WTC11 (cell line): ENCODE measurements around the gene HIP1R. TPM values are rescaled to one million over a fixed set of nuclear protein-coding genes. Genes with fewer than 3 reads are reported as not detected.

Experiments
- ATAC-seq: fragments of 200-7000 bp; cut with Tn5 transposase; 2 replicates; pipeline ENCODE4 v1.10.0; 2021; ENCODE audit warnings: mild to moderate bottlenecking, moderate library complexity
- CTCF ChIA-PET: fragments of 300-600 bp; sonication (Branson Sonifier 250); formaldehyde crosslinking; loops from one replicate; lab custom pipeline; 2021; ENCODE audit warnings: antibody characterized with exemption; lab: Charles Lee
- POLR2A ChIA-PET: fragments of 350-600 bp; sonication (Branson Sonifier 250); formaldehyde crosslinking; loops from one replicate; lab custom pipeline; 2021; ENCODE audit warnings: antibody characterized with exemption; lab: Charles Lee
- DNase-seq: peaks from one replicate; pipeline ENCODE4 v3.0.0; 2021; ENCODE audit warnings: low spot score
- H3K27ac Mint-ChIP-seq: 2 replicates; pipeline ENCODE4 v1.8.0; 2021; ENCODE audit warnings: mixed read lengths
- H3K27me3 Mint-ChIP-seq: 2 replicates; pipeline ENCODE4 v1.8.0; 2021; ENCODE audit warnings: low read depth, mild to moderate bottlenecking, moderate library complexity, mixed read lengths
- H3K36me3 Mint-ChIP-seq: 2 replicates; pipeline ENCODE4 v1.8.0; 2021; ENCODE audit warnings: mixed read lengths
- H3K4me1 Mint-ChIP-seq: 2 replicates; pipeline ENCODE4 v1.8.0; 2022; ENCODE audit warnings: mixed read lengths
- H3K4me3 Mint-ChIP-seq: 2 replicates; pipeline ENCODE4 v1.8.0; 2021; ENCODE audit warnings: mild to moderate bottlenecking, moderate library complexity, mixed read lengths
- H3K9me3 Mint-ChIP-seq: 2 replicates; pipeline ENCODE4 v1.8.0; 2021; ENCODE audit warnings: mixed read lengths
- AR ChIP-seq: fragments of 250-450 bp; sonication (Bioruptor Pico); IDR thresholded peaks from 2 replicates; pipeline ENCODE4 v1.9.0; 2021; ENCODE audit warnings: mild to moderate bottlenecking
- E2F1 ChIP-seq: sonication (generic); formaldehyde crosslinking; IDR thresholded peaks from 2 replicates; pipeline ENCODE4 v1.8.0; 2022; ENCODE audit warnings: mild to moderate bottlenecking, missing genetic modification reagents
- IRF2 ChIP-seq: sonication (generic); formaldehyde crosslinking; IDR thresholded peaks from 2 replicates; pipeline ENCODE4 v1.8.0; 2022; ENCODE audit warnings: low read depth, missing genetic modification reagents, borderline replicate concordance
- JAZF1 ChIP-seq: fragments of 250-450 bp; sonication (Bioruptor Pico); IDR thresholded peaks from 2 replicates; pipeline ENCODE4 v1.9.0; 2021; ENCODE audit warnings: moderate library complexity, mild to moderate bottlenecking, inconsistent platforms
- JUN ChIP-seq: sonication (generic); formaldehyde crosslinking; IDR thresholded peaks from 2 replicates; pipeline ENCODE4 v1.8.0; 2023; ENCODE audit warnings: mild to moderate bottlenecking, missing genetic modification reagents
- NFE2L1 ChIP-seq: sonication (generic); formaldehyde crosslinking; IDR thresholded peaks from 2 replicates; pipeline ENCODE4 v1.8.1; 2023; ENCODE audit warnings: missing genetic modification reagents
- TEAD4 ChIP-seq: sonication (generic); formaldehyde crosslinking; IDR thresholded peaks from 2 replicates; pipeline ENCODE4 v1.8.0; 2022; ENCODE audit warnings: mild to moderate bottlenecking, missing genetic modification reagents
- ZNF416 ChIP-seq: fragments of 250-450 bp; sonication (Bioruptor Pico); IDR thresholded peaks from 2 replicates; pipeline ENCODE4 v1.9.0; 2021; ENCODE audit warnings: mild to moderate bottlenecking, inconsistent platforms
- total RNA-seq: library from RNA; stranded (reverse); gene quantifications from 3 replicates; pipeline ENCODE4 v1.2.3, GENCODE V29; 2021
- TF ChIP-seq, protein P1 (sequence below): sonication (generic); formaldehyde crosslinking; IDR thresholded peaks from 2 replicates; pipeline ENCODE4 v1.8.1; 2023; ENCODE audit warnings: mild to moderate bottlenecking, missing genetic modification reagents, borderline replicate concordance
- TF ChIP-seq, protein P2 (sequence below): fragments of 250-450 bp; sonication (Bioruptor Pico); IDR thresholded peaks from 2 replicates; pipeline ENCODE4 v1.9.0; 2021; ENCODE audit warnings: moderate library complexity, mild to moderate bottlenecking, inconsistent platforms, borderline replicate concordance
- TF ChIP-seq, protein P3 (sequence below): sonication (generic); formaldehyde crosslinking; IDR thresholded peaks from 2 replicates; pipeline ENCODE4 v1.8.1; 2022; ENCODE audit warnings: mild to moderate bottlenecking, moderate library complexity, missing genetic modification reagents
- TF ChIP-seq, protein P4 (sequence below): sonication (generic); formaldehyde crosslinking; conservative IDR thresholded peaks from 2 replicates; pipeline ENCODE4 v1.8.1; 2023; ENCODE audit warnings: mild to moderate bottlenecking, low read depth, missing genetic modification reagents, moderate library complexity

HIP1R gene
- total RNA-seq, 1 experiment from 2014 or later = 45.2 TPM

DNA sequence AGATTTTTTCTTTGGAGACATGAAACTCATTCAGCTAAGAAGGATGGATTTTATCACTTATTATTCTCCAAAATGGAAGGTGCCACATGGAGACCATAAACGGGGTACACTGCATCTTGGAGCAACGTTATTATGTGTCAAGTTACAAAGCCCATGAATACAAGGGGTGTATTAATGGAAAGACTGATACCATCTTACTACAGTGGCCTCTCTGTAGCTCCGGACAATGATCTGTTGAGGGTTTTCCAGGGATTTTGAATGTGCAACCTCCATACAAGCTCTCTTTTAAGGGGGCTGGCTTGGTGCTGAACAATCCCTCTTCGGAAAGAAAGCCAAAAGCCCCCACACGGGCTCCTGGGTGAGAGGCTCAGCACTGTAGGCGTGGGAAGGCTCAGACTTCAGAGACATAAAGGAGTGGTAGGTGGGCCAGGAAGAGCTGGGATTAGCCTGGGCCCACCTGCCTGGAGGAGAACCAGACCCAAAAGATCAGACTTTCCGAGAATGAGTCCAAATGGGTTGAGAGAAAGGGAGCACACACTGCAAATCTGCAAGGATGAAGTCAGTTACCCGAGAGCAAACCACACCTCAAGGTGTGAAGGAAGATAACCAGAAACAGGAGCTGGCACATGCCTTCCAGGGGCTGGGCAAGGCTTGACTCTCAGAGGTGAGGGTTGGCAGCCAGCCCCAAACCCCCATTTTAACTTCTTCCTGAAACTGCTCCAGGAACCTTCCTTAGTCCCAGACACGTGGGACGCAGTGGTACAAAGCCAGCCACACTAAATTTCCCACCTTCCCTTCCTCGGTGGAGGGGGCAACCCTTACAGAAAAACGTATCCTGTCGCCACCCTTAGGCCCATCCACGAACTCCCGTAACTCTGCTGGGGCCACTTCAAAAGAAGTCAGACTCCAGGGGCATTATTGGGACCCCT is 59.2 kb downstream of the HIP1R start (continued):
- TF ChIP-seq, protein P1, sequence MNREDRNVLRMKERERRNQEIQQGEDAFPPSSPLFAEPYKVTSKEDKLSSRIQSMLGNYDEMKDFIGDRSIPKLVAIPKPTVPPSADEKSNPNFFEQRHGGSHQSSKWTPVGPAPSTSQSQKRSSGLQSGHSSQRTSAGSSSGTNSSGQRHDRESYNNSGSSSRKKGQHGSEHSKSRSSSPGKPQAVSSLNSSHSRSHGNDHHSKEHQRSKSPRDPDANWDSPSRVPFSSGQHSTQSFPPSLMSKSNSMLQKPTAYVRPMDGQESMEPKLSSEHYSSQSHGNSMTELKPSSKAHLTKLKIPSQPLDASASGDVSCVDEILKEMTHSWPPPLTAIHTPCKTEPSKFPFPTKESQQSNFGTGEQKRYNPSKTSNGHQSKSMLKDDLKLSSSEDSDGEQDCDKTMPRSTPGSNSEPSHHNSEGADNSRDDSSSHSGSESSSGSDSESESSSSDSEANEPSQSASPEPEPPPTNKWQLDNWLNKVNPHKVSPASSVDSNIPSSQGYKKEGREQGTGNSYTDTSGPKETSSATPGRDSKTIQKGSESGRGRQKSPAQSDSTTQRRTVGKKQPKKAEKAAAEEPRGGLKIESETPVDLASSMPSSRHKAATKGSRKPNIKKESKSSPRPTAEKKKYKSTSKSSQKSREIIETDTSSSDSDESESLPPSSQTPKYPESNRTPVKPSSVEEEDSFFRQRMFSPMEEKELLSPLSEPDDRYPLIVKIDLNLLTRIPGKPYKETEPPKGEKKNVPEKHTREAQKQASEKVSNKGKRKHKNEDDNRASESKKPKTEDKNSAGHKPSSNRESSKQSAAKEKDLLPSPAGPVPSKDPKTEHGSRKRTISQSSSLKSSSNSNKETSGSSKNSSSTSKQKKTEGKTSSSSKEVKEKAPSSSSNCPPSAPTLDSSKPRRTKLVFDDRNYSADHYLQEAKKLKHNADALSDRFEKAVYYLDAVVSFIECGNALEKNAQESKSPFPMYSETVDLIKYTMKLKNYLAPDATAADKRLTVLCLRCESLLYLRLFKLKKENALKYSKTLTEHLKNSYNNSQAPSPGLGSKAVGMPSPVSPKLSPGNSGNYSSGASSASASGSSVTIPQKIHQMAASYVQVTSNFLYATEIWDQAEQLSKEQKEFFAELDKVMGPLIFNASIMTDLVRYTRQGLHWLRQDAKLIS (CRISPR knock-in tag) = no peak
- TF ChIP-seq ZNF416 (CRISPR knock-in tag) (no peak), E2F1 (no peak), IRF2 (CRISPR knock-in tag) (no peak), JUN (CRISPR knock-in tag) (no peak)
- TF ChIP-seq, protein P2, sequence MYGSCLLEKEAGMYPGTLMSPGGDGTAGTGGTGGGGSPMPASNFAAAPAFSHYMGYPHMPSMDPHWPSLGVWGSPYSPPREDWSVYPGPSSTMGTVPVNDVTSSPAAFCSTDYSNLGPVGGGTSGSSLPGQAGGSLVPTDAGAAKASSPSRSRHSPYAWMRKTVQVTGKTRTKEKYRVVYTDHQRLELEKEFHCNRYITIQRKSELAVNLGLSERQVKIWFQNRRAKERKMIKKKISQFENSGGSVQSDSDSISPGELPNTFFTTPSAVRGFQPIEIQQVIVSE (CRISPR knock-in tag) = no peak
- TF ChIP-seq, protein P3, sequence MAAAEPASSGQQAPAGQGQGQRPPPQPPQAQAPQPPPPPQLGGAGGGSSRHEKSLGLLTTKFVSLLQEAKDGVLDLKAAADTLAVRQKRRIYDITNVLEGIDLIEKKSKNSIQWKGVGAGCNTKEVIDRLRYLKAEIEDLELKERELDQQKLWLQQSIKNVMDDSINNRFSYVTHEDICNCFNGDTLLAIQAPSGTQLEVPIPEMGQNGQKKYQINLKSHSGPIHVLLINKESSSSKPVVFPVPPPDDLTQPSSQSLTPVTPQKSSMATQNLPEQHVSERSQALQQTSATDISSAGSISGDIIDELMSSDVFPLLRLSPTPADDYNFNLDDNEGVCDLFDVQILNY (CRISPR knock-in tag) = no peak
- TF ChIP-seq, protein P4, sequence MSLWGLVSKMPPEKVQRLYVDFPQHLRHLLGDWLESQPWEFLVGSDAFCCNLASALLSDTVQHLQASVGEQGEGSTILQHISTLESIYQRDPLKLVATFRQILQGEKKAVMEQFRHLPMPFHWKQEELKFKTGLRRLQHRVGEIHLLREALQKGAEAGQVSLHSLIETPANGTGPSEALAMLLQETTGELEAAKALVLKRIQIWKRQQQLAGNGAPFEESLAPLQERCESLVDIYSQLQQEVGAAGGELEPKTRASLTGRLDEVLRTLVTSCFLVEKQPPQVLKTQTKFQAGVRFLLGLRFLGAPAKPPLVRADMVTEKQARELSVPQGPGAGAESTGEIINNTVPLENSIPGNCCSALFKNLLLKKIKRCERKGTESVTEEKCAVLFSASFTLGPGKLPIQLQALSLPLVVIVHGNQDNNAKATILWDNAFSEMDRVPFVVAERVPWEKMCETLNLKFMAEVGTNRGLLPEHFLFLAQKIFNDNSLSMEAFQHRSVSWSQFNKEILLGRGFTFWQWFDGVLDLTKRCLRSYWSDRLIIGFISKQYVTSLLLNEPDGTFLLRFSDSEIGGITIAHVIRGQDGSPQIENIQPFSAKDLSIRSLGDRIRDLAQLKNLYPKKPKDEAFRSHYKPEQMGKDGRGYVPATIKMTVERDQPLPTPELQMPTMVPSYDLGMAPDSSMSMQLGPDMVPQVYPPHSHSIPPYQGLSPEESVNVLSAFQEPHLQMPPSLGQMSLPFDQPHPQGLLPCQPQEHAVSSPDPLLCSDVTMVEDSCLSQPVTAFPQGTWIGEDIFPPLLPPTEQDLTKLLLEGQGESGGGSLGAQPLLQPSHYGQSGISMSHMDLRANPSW (CRISPR knock-in tag) = no peak
- TF ChIP-seq, all 79 proteins: peak for 0

DNA sequence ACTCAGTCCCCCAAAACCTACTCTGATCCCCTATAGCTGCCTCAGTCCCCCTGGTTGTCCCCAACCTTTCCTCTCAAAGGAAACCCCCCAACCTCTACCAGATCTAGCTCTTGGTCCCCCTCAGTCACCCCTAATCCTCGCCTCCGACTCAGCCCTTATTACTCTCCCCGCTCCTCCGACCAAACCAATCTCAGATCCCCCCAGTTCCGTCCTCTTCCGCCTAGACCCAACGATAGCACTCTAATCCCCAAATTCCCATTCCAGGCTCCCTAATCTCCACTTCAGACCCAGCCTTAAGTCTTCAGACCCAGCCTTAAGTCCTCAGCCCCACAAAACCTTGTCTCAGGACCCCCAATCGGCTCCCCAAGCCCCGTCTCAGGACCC is 60.1 kb downstream of the HIP1R start:
- TF ChIP-seq NFE2L1 = no peak
- no peak for TF ChIP-seq TEAD4 (CRISPR knock-in tag)
- TF ChIP-seq AR (CRISPR knock-in tag) = no peak
- TF ChIP-seq E2F1 = no peak
- TF ChIP-seq JAZF1 (CRISPR knock-in tag) = no peak
- no peak for DNase-seq
- Mint-ChIP-seq H3K27me3 (peaks cover 68% of the 10 kb centered on the region), H3K27ac (peak overlapping the region; percentile 63), H3K9me3 (peaks cover 6% of the 10 kb centered on the region), H3K4me1 (peaks cover 45% of the 10 kb centered on the region), H3K36me3 (no peaks in the 10 kb centered on the region), H3K4me3 (peak overlapping the region; percentile 83)
- POLR2A ChIA-PET = no interaction called here
- no peak for ATAC-seq
- CTCF ChIA-PET = no interaction called here
